GM12872 (cell line): ENCODE data around the gene FOXP1.

Experiments
- TF ChIP-seq, protein P1 (sequence below): IDR thresholded peaks from 3 replicates; pipeline ENCODE4 v1.5.1; 2011; ENCODE audit warnings: low read depth, mild to moderate bottlenecking, low read length, moderate library complexity; ENCODE audit not compliant: insufficient read depth

The FOXP1 gene

DNA sequence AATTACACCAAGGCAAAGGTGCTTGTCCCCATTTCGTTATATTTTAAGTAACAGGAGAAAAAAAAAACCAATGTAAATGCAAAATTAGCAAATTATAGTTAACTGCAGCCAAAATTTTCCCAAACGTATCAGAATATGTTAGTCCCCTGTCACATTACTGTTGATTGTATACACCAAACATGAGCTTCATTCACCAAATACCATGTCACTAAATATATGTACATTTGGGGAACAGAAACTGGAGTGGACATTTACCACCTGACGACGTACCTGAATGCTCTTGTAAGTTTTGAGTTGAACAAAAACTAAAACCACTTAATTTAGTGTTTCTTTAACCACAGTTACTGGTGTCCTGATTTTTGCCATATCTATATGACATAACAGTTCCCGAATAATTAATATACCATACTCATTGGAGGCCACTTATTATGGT lies 3.3 kb upstream of the FOXP1 start:
- TF ChIP-seq, protein P1, sequence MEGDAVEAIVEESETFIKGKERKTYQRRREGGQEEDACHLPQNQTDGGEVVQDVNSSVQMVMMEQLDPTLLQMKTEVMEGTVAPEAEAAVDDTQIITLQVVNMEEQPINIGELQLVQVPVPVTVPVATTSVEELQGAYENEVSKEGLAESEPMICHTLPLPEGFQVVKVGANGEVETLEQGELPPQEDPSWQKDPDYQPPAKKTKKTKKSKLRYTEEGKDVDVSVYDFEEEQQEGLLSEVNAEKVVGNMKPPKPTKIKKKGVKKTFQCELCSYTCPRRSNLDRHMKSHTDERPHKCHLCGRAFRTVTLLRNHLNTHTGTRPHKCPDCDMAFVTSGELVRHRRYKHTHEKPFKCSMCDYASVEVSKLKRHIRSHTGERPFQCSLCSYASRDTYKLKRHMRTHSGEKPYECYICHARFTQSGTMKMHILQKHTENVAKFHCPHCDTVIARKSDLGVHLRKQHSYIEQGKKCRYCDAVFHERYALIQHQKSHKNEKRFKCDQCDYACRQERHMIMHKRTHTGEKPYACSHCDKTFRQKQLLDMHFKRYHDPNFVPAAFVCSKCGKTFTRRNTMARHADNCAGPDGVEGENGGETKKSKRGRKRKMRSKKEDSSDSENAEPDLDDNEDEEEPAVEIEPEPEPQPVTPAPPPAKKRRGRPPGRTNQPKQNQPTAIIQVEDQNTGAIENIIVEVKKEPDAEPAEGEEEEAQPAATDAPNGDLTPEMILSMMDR = no peak

DNA sequence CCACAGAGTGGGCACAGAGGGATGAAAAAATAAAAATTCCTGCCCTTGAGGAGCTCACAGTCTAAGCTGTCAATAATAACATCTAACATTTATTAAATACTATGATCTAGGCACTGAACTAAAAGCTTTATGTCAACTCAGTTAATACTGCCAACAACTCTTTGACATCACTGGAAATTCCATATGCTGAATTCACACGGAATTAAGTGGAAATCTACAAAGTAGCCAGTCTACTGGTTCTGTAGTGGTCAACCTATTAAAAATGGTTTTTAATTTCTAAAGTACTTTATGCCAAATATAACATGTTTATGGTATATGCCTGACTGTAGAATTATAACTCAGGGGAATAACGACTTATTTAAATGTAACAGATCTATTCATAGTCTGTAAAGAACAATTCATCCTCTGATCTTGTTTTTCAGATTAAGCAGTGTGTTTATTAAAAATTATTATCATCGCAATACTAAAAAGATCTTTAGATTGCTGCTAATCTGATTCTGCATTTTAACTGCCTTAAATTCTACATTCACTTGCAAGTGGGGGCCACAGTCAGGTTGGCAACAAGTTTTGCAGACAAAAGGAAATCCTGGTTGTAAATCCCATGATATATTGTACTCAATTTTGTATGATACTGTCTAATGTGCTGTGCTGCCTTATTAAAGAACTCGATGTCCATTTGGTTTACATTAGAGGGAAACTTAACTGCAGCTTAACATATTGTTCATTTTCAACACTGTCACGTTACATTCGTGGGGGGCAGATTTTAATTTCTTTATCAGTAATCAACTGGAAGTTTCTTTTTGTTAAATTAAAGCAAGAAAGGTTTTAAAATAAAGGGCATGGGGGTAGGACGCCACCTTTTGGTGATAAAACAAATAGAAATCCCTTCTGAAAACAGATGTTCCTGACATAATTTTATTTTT lies 2.6 kb upstream of the FOXP1 start:
- TF ChIP-seq, protein P1 = peak; percentile 58

DNA sequence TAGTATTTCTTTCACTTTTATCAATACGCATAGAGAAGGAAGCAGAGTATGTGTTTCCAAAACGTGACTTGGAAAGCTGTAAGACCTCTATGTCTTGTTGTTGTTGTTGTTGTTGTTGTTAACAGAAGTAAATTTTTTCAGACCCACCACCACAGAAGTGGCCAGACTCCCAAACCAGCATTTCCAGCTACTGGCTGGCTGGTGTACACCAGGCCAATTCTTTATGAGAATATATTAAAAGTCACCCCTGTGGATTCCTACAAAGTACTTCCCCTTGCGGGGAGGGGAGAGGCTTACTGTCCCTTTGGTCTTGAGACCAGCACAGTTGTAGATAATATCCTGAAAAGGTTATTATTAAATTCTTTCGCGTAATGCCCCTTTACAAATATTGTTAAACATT lies 1.6 kb upstream of the FOXP1 start:
- TF ChIP-seq, protein P1 = no peak

DNA sequence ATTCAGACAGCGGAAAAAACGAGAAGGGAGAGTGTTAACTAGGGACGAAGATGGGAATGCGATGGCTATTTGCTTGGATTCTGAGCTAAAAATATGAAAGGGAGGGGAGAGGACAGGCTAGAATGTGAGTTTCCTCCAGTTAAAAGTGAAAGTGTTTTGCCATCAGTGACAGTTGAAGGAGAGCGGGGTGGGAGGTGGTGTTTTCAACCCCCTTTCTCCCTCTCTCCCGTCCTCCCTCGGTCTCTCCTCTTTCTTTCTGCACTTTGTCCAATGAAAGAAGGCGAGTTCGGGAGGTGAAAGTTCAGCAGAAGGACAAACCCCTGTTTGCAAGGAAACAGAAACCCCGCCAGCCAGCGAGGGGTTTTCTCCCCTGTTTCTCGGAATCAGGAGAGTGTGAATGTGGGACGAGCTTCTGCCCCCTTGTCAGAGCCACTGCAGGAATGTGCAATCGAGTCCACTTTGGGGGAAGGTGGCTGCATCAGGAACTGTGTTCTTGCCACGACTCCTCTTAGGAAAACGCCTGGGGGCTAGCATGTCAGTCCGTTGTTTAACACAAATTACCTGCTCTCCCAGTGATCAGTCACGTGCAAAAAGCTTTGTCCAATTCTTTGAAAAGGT lies 975 bp upstream of the FOXP1 start:
- TF ChIP-seq, protein P1 = no peak

DNA sequence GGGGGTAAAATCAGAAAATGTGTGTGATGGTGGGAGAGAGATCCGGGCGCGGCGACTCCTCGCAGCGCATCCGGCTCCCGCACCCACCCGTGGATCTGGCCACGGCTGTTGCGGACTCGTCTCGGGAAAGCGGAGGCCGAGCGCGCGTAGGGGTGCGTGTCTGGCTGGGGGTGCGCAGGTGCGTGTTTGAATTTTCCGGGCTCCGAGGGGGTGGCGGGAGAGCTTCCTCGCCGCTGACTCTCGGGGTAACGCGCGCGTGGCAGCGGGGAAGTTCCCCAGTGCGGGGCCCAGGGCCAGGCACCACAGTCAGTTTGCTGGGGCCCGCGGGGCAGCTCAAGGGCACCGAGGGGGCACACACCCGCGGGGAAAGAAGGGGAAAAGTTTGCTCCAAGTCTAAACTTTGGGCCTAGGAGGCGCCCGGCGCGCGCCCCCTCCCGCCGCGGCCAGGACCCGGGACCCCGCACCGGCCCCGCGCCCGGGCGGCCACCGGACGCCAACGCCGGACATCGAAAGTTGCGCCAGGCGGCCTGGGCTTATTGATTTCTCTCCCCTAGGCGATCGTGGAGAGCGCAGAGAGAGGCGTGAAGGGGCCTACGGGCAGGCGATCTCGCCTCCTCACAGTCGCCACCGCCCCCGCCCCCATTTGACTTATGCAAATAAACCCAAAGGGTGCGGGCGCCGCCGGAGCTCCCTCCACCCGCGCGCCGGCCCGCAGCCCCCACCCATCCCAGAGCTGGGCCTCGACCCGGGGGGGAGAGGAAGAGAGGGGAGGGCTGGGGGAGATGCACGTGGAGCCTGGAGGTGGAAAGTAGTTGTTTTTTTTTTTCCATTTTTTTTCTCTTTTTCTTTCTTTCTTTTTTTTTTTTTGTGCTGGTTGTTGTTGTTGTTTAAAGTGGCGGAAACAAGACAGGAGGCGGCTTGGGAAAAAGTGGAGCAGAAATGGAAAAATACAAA lies 639 bp downstream of the FOXP1 start:
- TF ChIP-seq, protein P1 = no peak

DNA sequence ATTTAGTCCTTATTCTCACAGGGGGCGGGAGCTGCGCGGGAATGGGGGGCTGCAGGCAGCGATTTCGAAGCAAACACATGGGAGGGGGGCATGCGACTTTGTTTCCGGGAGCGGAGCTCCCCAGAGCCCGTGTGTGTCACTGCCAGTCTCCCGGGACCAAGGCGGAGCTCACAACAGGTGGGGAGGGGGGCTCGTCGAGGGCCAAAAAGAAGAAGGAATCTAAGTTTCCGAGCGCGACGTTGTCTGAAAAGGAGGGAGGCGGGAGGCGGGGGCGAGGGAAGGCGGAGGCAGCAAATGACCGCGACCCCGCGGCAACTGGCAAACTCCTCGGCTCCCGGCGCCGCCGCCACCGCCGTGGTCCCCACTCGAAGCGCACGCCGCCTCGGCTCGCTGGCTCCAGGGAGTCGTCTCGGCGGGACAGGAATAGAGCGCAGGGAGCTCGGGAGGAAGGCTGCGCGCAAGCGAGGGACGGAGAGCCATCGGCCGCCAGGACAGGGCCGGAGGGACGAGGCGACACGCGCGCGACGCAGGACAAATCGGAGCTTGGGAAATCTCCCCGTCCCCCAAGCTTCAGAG lies 1.4 kb downstream of the FOXP1 start:
- TF ChIP-seq, protein P1 = no peak
